Keratinocyte (primary cell): ENCODE results near the gene F7. TPM values are rescaled to one million over a fixed set of nuclear protein-coding genes. Genes with fewer than 3 reads are reported as not detected.

Source experiments
- DNase-seq: peaks from one replicate; pipeline ENCODE4 v3.0.0-alpha.2; 2011; ENCODE audit warnings: low read depth, missing footprints, low spot score
- FAIRE-seq: peaks from 2 replicates; lab custom pipeline; 2011; peaks lifted over from hg19 to GRCh38; lab: Jason Lieb, UNC
- H2AFZ ChIP-seq: 2 replicates; pipeline ENCODE4 v1.6.0; 2012; ENCODE audit warnings: low read length, control low read depth, inconsistent platforms; ENCODE audit not compliant: control insufficient read depth
- H3K27ac ChIP-seq: 2 replicates; pipeline ENCODE4 v1.5.1; 2011; ENCODE audit warnings: low read length; ENCODE audit not compliant: control insufficient read depth, insufficient read depth
- H3K27me3 ChIP-seq: 3 replicates; pipeline ENCODE4 v1.6.0; 2011; ENCODE audit warnings: low read length; ENCODE audit not compliant: control insufficient read depth, insufficient read depth; ENCODE audit errors: extremely low read depth
- H3K36me3 ChIP-seq, 2 experiments: 2 replicates in 1 of 2; 3 replicates in 1 of 2; pipeline ENCODE4 v1.5.1; 2011; ENCODE audit warnings: low read length in 2 of 2, mild to moderate bottlenecking in 1 of 2; ENCODE audit not compliant: control insufficient read depth in 2 of 2, insufficient read depth in 2 of 2; ENCODE audit errors: extremely low read depth in 1 of 2
- H3K4me1 ChIP-seq: 3 replicates; pipeline ENCODE4 v1.5.1; 2011; ENCODE audit warnings: low read length; ENCODE audit not compliant: control insufficient read depth, insufficient read depth; ENCODE audit errors: extremely low read depth
- H3K4me2 ChIP-seq: 3 replicates; pipeline ENCODE4 v1.6.0; 2011; ENCODE audit warnings: low read depth, low read length; ENCODE audit not compliant: control insufficient read depth, insufficient read depth; ENCODE audit errors: extremely low read depth
- H3K4me3 ChIP-seq, 3 experiments: fragments of 200-600 bp in 1 of 3; sonication (generic) in 1 of 3; 2 replicates in 2 of 3; 3 replicates in 1 of 3; pipeline ENCODE4 v1.5.1; 2011 to 2016; ENCODE audit warnings: low read length in 3 of 3, mild to moderate bottlenecking in 3 of 3, control low read depth in 2 of 3, inconsistent platforms in 1 of 3, low read depth in 1 of 3, mixed read lengths in 1 of 3, mixed run types in 1 of 3, moderate library complexity in 1 of 3; ENCODE audit not compliant: control insufficient read depth in 2 of 3, insufficient read depth in 2 of 3; ENCODE audit errors: extremely low read depth in 1 of 3
- H3K79me2 ChIP-seq: 2 replicates; pipeline ENCODE4 v1.6.0; 2012; ENCODE audit warnings: low read length; ENCODE audit not compliant: control insufficient read depth, insufficient read depth
- H3K9ac ChIP-seq: 3 replicates; pipeline ENCODE4 v1.6.0; 2011; ENCODE audit warnings: low read length; ENCODE audit not compliant: control insufficient read depth, insufficient read depth; ENCODE audit errors: extremely low read depth
- H3K9me1 ChIP-seq: 3 replicates; pipeline ENCODE4 v1.6.0; 2011; ENCODE audit warnings: low read length; ENCODE audit not compliant: control insufficient read depth, insufficient read depth; ENCODE audit errors: extremely low read depth
- H3K9me3 ChIP-seq: 2 replicates; pipeline ENCODE4 v1.5.1; 2012; ENCODE audit warnings: low read depth, low read length; ENCODE audit not compliant: control insufficient read depth
- H4K20me1 ChIP-seq: 3 replicates; pipeline ENCODE4 v1.6.0; 2011; ENCODE audit warnings: low read length; ENCODE audit not compliant: control insufficient read depth, insufficient read depth; ENCODE audit errors: extremely low read depth
- EZH2 ChIP-seq: IDR thresholded peaks from one replicate; pipeline ENCODE4 v1.6.1; 2012; ENCODE audit warnings: inconsistent platforms, mild to moderate bottlenecking, low read length, moderate library complexity
- dilution Hi-C: fragments of 300-500 bp; cut with MboI; formaldehyde crosslinking; loops from one replicate; pipeline ENCODE4 v1.7.0; 2020; ENCODE audit warnings: low sequenced_read_pairs; ENCODE audit not compliant: extremely low pct_ligation_motif_present
- polyA plus RNA-seq, 5 experiments: library from polyadenylated mRNA; depleted of rRNA in 3 of 5; stranded (reverse) in 3 of 5; stranded (forward) in 1 of 5; unstranded in 1 of 5; fragments of >200 nt; gene quantifications; 1 replicate in 1 of 5; 2 replicates in 3 of 5; 3 replicates in 1 of 5; pipeline versions ENCODE4 v1.2.1 to v1.2.3, GENCODE V29; 2011 to 2012; ENCODE audit warnings: missing spikeins in 2 of 5, low read depth in 1 of 5, low replicate concordance in 1 of 5
- TF ChIP-seq, protein P1 (sequence below), 3 experiments: IDR thresholded peaks in 1 of 3; conservative IDR thresholded peaks in 1 of 3; optimal IDR thresholded peaks in 1 of 3; 2 replicates in 2 of 3; 3 replicates in 1 of 3; pipeline versions ENCODE3 to v1.5.1; 2011; ENCODE audit warnings: low read length in 3 of 3, mild to moderate bottlenecking in 3 of 3, moderate library complexity in 2 of 3, control low read depth in 1 of 3, inconsistent platforms in 1 of 3; ENCODE audit not compliant: insufficient read depth in 2 of 3; ENCODE audit errors: extremely low read depth in 1 of 3

F7 gene
- polyA plus RNA-seq, 1 donor (not counting 4 experiments of a cell fraction or from before 2014, with no cell fraction given) = not detected

DNA sequence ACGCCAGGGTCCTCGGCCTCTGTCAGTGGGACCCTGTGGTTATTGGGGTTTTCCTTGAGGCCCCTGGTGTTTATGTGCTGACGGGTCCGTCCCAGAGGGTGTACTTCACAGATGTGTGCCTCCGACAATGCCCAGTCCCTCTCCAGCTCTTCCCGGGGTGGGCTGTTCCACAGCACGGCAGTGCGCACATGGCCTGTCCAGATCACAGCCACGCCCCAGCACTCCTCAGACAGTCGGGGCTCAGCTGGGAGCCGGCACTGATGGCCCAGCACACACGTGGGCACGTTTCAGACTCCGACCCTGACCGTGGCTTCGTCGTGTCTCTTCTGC is 16.9 kb upstream of the F7 start:
- Histone ChIP-seq H3K79me2 (no peaks in the 10 kb centered on the region), H3K36me3 (no peaks in the 10 kb centered on the region), H3K4me3 (no peak overlapping the region), H3K4me1 (no peaks in the 10 kb centered on the region), H3K4me2 (no peak overlapping the region), H2AFZ (no peak overlapping the region), H3K27ac (no peak overlapping the region), H4K20me1 (no peaks in the 10 kb centered on the region), H3K9me3 (no peaks in the 10 kb centered on the region), H3K9ac (no peak overlapping the region), H3K27me3 (no peaks in the 10 kb centered on the region), H3K9me1 (no peaks in the 10 kb centered on the region)
- FAIRE-seq (no peak), DNase-seq (no peak)
- TF ChIP-seq, protein P1, sequence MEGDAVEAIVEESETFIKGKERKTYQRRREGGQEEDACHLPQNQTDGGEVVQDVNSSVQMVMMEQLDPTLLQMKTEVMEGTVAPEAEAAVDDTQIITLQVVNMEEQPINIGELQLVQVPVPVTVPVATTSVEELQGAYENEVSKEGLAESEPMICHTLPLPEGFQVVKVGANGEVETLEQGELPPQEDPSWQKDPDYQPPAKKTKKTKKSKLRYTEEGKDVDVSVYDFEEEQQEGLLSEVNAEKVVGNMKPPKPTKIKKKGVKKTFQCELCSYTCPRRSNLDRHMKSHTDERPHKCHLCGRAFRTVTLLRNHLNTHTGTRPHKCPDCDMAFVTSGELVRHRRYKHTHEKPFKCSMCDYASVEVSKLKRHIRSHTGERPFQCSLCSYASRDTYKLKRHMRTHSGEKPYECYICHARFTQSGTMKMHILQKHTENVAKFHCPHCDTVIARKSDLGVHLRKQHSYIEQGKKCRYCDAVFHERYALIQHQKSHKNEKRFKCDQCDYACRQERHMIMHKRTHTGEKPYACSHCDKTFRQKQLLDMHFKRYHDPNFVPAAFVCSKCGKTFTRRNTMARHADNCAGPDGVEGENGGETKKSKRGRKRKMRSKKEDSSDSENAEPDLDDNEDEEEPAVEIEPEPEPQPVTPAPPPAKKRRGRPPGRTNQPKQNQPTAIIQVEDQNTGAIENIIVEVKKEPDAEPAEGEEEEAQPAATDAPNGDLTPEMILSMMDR (optimal IDR thresholded peaks at IDR 0.05 in 1 of 3, IDR thresholded peaks at IDR 0.05 in 1 of 3, conservative IDR thresholded peaks at IDR 0.05 in 1 of 3; ENCODE audit: extremely low read depth in 1 of 3, insufficient read depth in 2 of 3, low read length in 3 of 3) = no peak
- TF ChIP-seq EZH2 = no peak
- dilution Hi-C loops = no loop called here

DNA sequence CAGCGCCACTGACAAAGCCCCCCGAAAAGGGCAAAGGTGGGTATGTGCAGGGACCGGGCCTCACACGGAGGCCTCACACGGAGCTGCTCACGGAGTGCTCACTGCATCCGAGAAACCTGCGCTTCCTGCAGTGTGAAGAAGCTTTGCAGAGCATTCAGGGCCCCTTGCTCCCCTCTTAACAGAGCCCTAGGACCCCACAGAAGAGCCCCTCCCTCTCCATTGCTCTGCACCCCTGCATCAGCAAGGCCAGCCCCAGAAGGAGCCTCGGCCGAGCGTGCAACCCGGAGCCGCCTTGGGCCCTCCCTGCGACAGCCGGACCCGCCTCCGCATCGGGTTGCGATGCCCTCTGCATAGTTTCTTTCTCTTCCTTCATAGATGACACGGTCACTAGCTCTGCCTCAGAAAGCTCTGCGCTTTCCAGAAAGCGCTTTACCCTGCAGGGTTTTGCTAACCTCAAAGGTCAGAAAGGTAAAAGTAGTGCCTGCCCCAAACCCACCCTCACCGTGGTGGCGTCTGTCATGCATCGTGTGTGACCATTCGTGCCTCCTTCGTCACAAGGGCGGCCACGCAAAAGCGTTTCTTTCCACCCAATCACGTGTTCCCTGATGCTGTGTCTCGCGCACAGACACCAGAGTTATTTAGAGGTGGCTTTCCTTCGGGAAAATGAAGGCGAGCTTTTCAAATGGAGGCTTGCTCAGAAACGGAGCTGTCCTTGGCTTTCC is 15.7 kb upstream of the F7 start:
- DNase-seq = no peak
- H3K36me3 ChIP-seq = no peaks in the 10 kb centered on the region
- H3K4me1 ChIP-seq = no peaks in the 10 kb centered on the region
- H3K9me1 ChIP-seq = no peaks in the 10 kb centered on the region
- TF ChIP-seq, protein P1 (optimal IDR thresholded peaks at IDR 0.05 in 1 of 3, IDR thresholded peaks at IDR 0.05 in 1 of 3, conservative IDR thresholded peaks at IDR 0.05 in 1 of 3; ENCODE audit: extremely low read depth in 1 of 3, insufficient read depth in 2 of 3, low read length in 3 of 3) = no peak
- TF ChIP-seq EZH2 = no peak
- H2AFZ ChIP-seq = no peak overlapping the region
- no peak for FAIRE-seq
- H3K27ac ChIP-seq = no peak overlapping the region
- no peaks in the 10 kb centered on the region for H3K79me2 ChIP-seq
- H3K27me3 ChIP-seq = no peaks in the 10 kb centered on the region
- H3K9ac ChIP-seq = no peak overlapping the region
- H3K9me3 ChIP-seq = no peaks in the 10 kb centered on the region
- dilution Hi-C loops = no loop called here
- no peak overlapping the region for H3K4me3 ChIP-seq
- H3K4me2 ChIP-seq = no peak overlapping the region
- H4K20me1 ChIP-seq = no peaks in the 10 kb centered on the region
